GM20000 (cell line): ENCODE results near the gene ALX4.
A peak's percentile ranks its signal among the peaks of the same experiment; 100 is the strongest.

Experiments
- DNase-seq: peaks from one replicate; pipeline ENCODE4 v3.0.0; 2012; ENCODE audit warnings: low spot score
- CTCF ChIP-seq: IDR thresholded peaks from 2 replicates; pipeline ENCODE4 v1.5.1; 2012; ENCODE audit warnings: mild to moderate bottlenecking, control low read depth; ENCODE audit errors: extremely low read depth, missing control alignments

Gene ALX4

GRCh38 chr11:44305026-44305469 lies 4.9 kb downstream of the ALX4 start:
- no peak for TF ChIP-seq CTCF
- no peak for DNase-seq

- peak; percentile 24 for DNase-seq
- no peak for TF ChIP-seq CTCF
Measured at GRCh38 chr11:44304091-44305025, 5.6 kb downstream of the ALX4 start.

- DNase-seq: no peak
- TF ChIP-seq CTCF: no peak
Measured at GRCh38 chr11:44303401-44303938, 6.5 kb downstream of the ALX4 start.

- TF ChIP-seq CTCF: no peak
- DNase-seq: no peak
Measured at GRCh38 chr11:44301564-44302271, 8.2 kb downstream of the ALX4 start.

- no peak for TF ChIP-seq CTCF
- DNase-seq: no peak
Measured at GRCh38 chr11:44300844-44301563, 8.9 kb downstream of the ALX4 start.

GRCh38 chr11:44298862-44299261 lies 11.1 kb downstream of the ALX4 start:
- DNase-seq: no peak
- no peak for TF ChIP-seq CTCF
